PC-3 (cell line): ENCODE data around the gene LIN9. TPM values are rescaled to one million over a fixed set of nuclear protein-coding genes. Genes with fewer than 3 reads are reported as not detected.
"Not testable (repeated sequence)": the region's sequence is repeated elsewhere in the genome, so short reads cannot be mapped to it uniquely, and the experiment has no call there.

Source experiments
- ATAC-seq: fragments of 200-7000 bp; cut with Tn5 transposase; 2 replicates; pipeline ENCODE4 v1.9.1; 2020; ENCODE audit warnings: mild to moderate bottlenecking, moderate library complexity
- BruUV-seq: library from RNA; stranded (reverse); fragments of 400-500 nt; replicated peaks from 2 replicates; lab custom pipeline; 2021; lab: Mats Ljungman, UMichigan
- CTCF ChIA-PET: fragments of 300-600 bp; sonication (Branson Sonifier 250); formaldehyde crosslinking; loops from one replicate; lab custom pipeline; 2022; ENCODE audit warnings: antibody characterized with exemption; lab: Charles Lee
- POLR2A ChIA-PET: fragments of 300-600 bp; sonication (Branson Sonifier 250); formaldehyde crosslinking; loops from one replicate; lab custom pipeline; 2022; ENCODE audit warnings: antibody characterized with exemption; ENCODE audit not compliant: unreplicated experiment; lab: Charles Lee
- DNase-seq: peaks from one replicate; pipeline ENCODE4 v3.0.0-alpha.2; 2015
- H2AFZ ChIP-seq: fragments of 300-600 bp; sonication (generic); 2 replicates; pipeline ENCODE4 v1.6.0; 2016; ENCODE audit warnings: antibody characterized with exemption, low read length
- H3F3A ChIP-seq: fragments of 300-600 bp; sonication (generic); one replicate; pipeline ENCODE4 v1.6.0; 2017; ENCODE audit warnings: antibody characterized with exemption, low read length, control low read depth, mild to moderate bottlenecking; ENCODE audit not compliant: unreplicated experiment
- H3K27ac ChIP-seq: fragments of 300-600 bp; sonication (generic); 2 replicates; pipeline ENCODE4 v1.5.1; 2016; ENCODE audit warnings: mild to moderate bottlenecking, low read length
- H3K27me3 ChIP-seq: fragments of 300-600 bp; sonication (generic); 2 replicates; pipeline ENCODE4 v1.6.1; 2016; ENCODE audit warnings: low read length, mixed read lengths
- H3K36me3 ChIP-seq: fragments of 300-600 bp; sonication (generic); 2 replicates; pipeline ENCODE4 v1.6.1; 2016; ENCODE audit warnings: low read depth, mixed run types, low read length, mixed read lengths
- H3K4me1 ChIP-seq: fragments of 300-600 bp; sonication (generic); 2 replicates; pipeline ENCODE4 v1.5.1; 2016; ENCODE audit warnings: low read length; ENCODE audit not compliant: insufficient read depth
- H3K4me2 ChIP-seq: fragments of 300-600 bp; sonication (generic); 2 replicates; pipeline ENCODE4 v1.6.0; 2016; ENCODE audit warnings: low read length
- H3K4me3 ChIP-seq: fragments of 300-600 bp; sonication (generic); 2 replicates; pipeline ENCODE4 v1.5.1; 2016; ENCODE audit warnings: mild to moderate bottlenecking, low read length, mixed read lengths
- H3K79me2 ChIP-seq: fragments of 300-600 bp; sonication (generic); 2 replicates; pipeline ENCODE4 v1.6.1; 2017; ENCODE audit warnings: low read length, mixed read lengths
- H3K9ac ChIP-seq: fragments of 300-600 bp; sonication (generic); 2 replicates; pipeline ENCODE4 v1.6.0; 2016; ENCODE audit warnings: mild to moderate bottlenecking, low read length
- H3K9me2 ChIP-seq: fragments of 300-600 bp; sonication (generic); replicated peaks from 2 replicates; pipeline ENCODE4 v1.6.1; 2016; ENCODE audit warnings: mixed run types, low read length, mixed read lengths
- H3K9me3 ChIP-seq: fragments of 300-600 bp; sonication (generic); 2 replicates; pipeline ENCODE4 v1.6.1; 2016; ENCODE audit warnings: low read length, mixed read lengths
- H4K20me1 ChIP-seq: fragments of 300-600 bp; sonication (generic); 2 replicates; pipeline ENCODE4 v1.6.1; 2016; ENCODE audit warnings: low read length, mixed read lengths
- CTCF ChIP-seq: fragments of 300-600 bp; sonication (generic); conservative IDR thresholded peaks from 2 replicates; pipeline ENCODE4 v1.5.1; 2017; ENCODE audit warnings: antibody characterized with exemption, low read depth, mild to moderate bottlenecking, low read length
- EZH2 ChIP-seq: fragments of 300-600 bp; sonication (generic); IDR thresholded peaks from one replicate; pipeline ENCODE4 v1.6.1; 2017; ENCODE audit warnings: antibody characterized with exemption, mild to moderate bottlenecking, low read length; ENCODE audit not compliant: unreplicated experiment
- EZH2phosphoT487 ChIP-seq: fragments of 300-600 bp; sonication (generic); IDR thresholded peaks from 2 replicates; pipeline ENCODE4 v1.6.1; 2018; ENCODE audit warnings: mild to moderate bottlenecking, antibody characterized with exemption, low read length, borderline replicate concordance
- intact Hi-C: fragments of 100-400 bp; cut with micrococcal nuclease; formaldehyde crosslinking; loops from 2 replicates; pipeline ENCODE4 v1.9.0; 2023
- total RNA-seq: library from RNA; depleted of rRNA; stranded (reverse); fragments of >200 nt; gene quantifications from 2 replicates; pipeline ENCODE4 v1.2.3, GENCODE V29; 2014

Gene LIN9
- total RNA-seq, 1 experiment from 2014 or later = 25.3 TPM

- TF ChIP-seq EZH2 (no peak), CTCF (no peak), EZH2phosphoT487 (no peak)
- no peaks in the 10 kb centered on the region for H3K36me3 ChIP-seq
- BruUV-seq = no TSS peak
- H3K9me3 ChIP-seq = no peaks in the 10 kb centered on the region
- H3K4me2 ChIP-seq = no peak overlapping the region
- no peak overlapping the region for H2AFZ ChIP-seq
- no peaks in the 10 kb centered on the region for H3K4me1 ChIP-seq
- POLR2A ChIA-PET = no interaction called here
- H3K27ac ChIP-seq = no peak overlapping the region
- no peaks in the 10 kb centered on the region for H3F3A ChIP-seq
- DNase-seq = no peak
- H3K79me2 ChIP-seq = no peaks in the 10 kb centered on the region
- H3K4me3 ChIP-seq = no peak overlapping the region
- H4K20me1 ChIP-seq = no peaks in the 10 kb centered on the region
- no peaks in the 10 kb centered on the region for H3K9me2 ChIP-seq
- H3K9ac ChIP-seq = no peak overlapping the region
- no peaks in the 10 kb centered on the region for H3K27me3 ChIP-seq
- ATAC-seq = no peak
- CTCF ChIA-PET = no interaction called here
- intact Hi-C loops = no loop called here
These were observed 33.7 kb upstream of the LIN9 start for GRCh38 chr1:226342656-226343055.

- H3F3A ChIP-seq, CTCF ChIA-PET, H3K9me2 ChIP-seq, H3K9ac ChIP-seq, H3K4me3 ChIP-seq, H3K27me3 ChIP-seq, BruUV-seq, DNase-seq, H4K20me1 ChIP-seq, H3K4me2 ChIP-seq, H2AFZ ChIP-seq, ATAC-seq, H3K9me3 ChIP-seq, H3K79me2 ChIP-seq, H3K4me1 ChIP-seq, intact Hi-C loops, POLR2A ChIA-PET, H3K36me3 ChIP-seq, H3K27ac ChIP-seq: not testable (repeated sequence)
These were observed 31.1 kb upstream of the LIN9 start for GRCh38 chr1:226340111-226340510.

- peaks cover 8% of the 10 kb centered on the region for H3K4me1 ChIP-seq
- intact Hi-C loops = no loop called here
- no peak for DNase-seq
- no peaks in the 10 kb centered on the region for H3K27me3 ChIP-seq
- 0 out of 2 replicates have a peak overlapping the region, but pooled peaks have one; percentile 2 for H2AFZ ChIP-seq
- CTCF ChIA-PET = no interaction called here
- TF ChIP-seq CTCF (no peak), EZH2 (no peak), EZH2phosphoT487 (no peak)
- no peak overlapping the region for H3K4me3 ChIP-seq
- no peak overlapping the region for H3K27ac ChIP-seq
- POLR2A ChIA-PET = no interaction called here
- H3K36me3 ChIP-seq = no peaks in the 10 kb centered on the region
- ATAC-seq = no peak
- H3K9me2 ChIP-seq = no peaks in the 10 kb centered on the region
- H3K9ac ChIP-seq = no peak overlapping the region
- H3K9me3 ChIP-seq = no peaks in the 10 kb centered on the region
- no TSS peak for BruUV-seq
- no peaks in the 10 kb centered on the region for H3K79me2 ChIP-seq
- H4K20me1 ChIP-seq = no peaks in the 10 kb centered on the region
- H3F3A ChIP-seq = no peaks in the 10 kb centered on the region
- no peak overlapping the region for H3K4me2 ChIP-seq
These were observed 28.4 kb upstream of the LIN9 start for GRCh38 chr1:226337276-226337875.
